WTC11 (cell line): ENCODE data around the gene COL20A1. TPM values are rescaled to one million over a fixed set of nuclear protein-coding genes. Genes with fewer than 3 reads are reported as not detected.

ENCODE experiments used
- ATAC-seq: fragments of 200-7000 bp; cut with Tn5 transposase; 2 replicates; pipeline ENCODE4 v1.10.0; 2021; ENCODE audit warnings: mild to moderate bottlenecking, moderate library complexity
- CTCF ChIA-PET: fragments of 300-600 bp; sonication (Branson Sonifier 250); formaldehyde crosslinking; loops from one replicate; lab custom pipeline; 2021; ENCODE audit warnings: antibody characterized with exemption; lab: Charles Lee
- POLR2A ChIA-PET: fragments of 350-600 bp; sonication (Branson Sonifier 250); formaldehyde crosslinking; loops from one replicate; lab custom pipeline; 2021; ENCODE audit warnings: antibody characterized with exemption; lab: Charles Lee
- DNase-seq: peaks from one replicate; pipeline ENCODE4 v3.0.0; 2021; ENCODE audit warnings: low spot score
- H3K27ac Mint-ChIP-seq: 2 replicates; pipeline ENCODE4 v1.8.0; 2021; ENCODE audit warnings: mixed read lengths
- H3K27me3 Mint-ChIP-seq: 2 replicates; pipeline ENCODE4 v1.8.0; 2021; ENCODE audit warnings: low read depth, mild to moderate bottlenecking, moderate library complexity, mixed read lengths
- H3K36me3 Mint-ChIP-seq: 2 replicates; pipeline ENCODE4 v1.8.0; 2021; ENCODE audit warnings: mixed read lengths
- H3K4me1 Mint-ChIP-seq: 2 replicates; pipeline ENCODE4 v1.8.0; 2022; ENCODE audit warnings: mixed read lengths
- H3K4me3 Mint-ChIP-seq: 2 replicates; pipeline ENCODE4 v1.8.0; 2021; ENCODE audit warnings: mild to moderate bottlenecking, moderate library complexity, mixed read lengths
- H3K9me3 Mint-ChIP-seq: 2 replicates; pipeline ENCODE4 v1.8.0; 2021; ENCODE audit warnings: mixed read lengths
- CBFB ChIP-seq: sonication (generic); formaldehyde crosslinking; IDR thresholded peaks from 2 replicates; pipeline ENCODE4 v1.8.1; 2022; ENCODE audit warnings: mild to moderate bottlenecking, low read depth, missing genetic modification reagents
- CREM ChIP-seq: sonication (generic); formaldehyde crosslinking; IDR thresholded peaks from 2 replicates; pipeline ENCODE4 v1.8.1; 2022; ENCODE audit warnings: mild to moderate bottlenecking, missing genetic modification reagents, moderate library complexity
- ELF4 ChIP-seq: sonication (generic); formaldehyde crosslinking; IDR thresholded peaks from 2 replicates; pipeline ENCODE4 v1.8.1; 2022; ENCODE audit warnings: low read depth, mild to moderate bottlenecking, moderate library complexity, missing genetic modification reagents
- ETV6 ChIP-seq: sonication (generic); formaldehyde crosslinking; IDR thresholded peaks from 2 replicates; pipeline ENCODE4 v1.8.1; 2022; ENCODE audit warnings: mild to moderate bottlenecking, missing genetic modification reagents
- FOXK1 ChIP-seq: sonication (generic); formaldehyde crosslinking; IDR thresholded peaks from 2 replicates; pipeline ENCODE4 v1.8.0; 2022; ENCODE audit warnings: mild to moderate bottlenecking, moderate library complexity, missing genetic modification reagents
- FOXP1 ChIP-seq: sonication (generic); formaldehyde crosslinking; IDR thresholded peaks from 2 replicates; pipeline ENCODE4 v1.8.0; 2022; ENCODE audit warnings: missing genetic modification reagents, mild to moderate bottlenecking, moderate library complexity, borderline replicate concordance
- GABPB1 ChIP-seq: sonication (generic); formaldehyde crosslinking; IDR thresholded peaks from 2 replicates; pipeline ENCODE4 v1.8.1; 2023; ENCODE audit warnings: mild to moderate bottlenecking, missing genetic modification reagents
- GRHL2 ChIP-seq: fragments of 250-450 bp; sonication (Bioruptor Pico); IDR thresholded peaks from 2 replicates; pipeline ENCODE4 v1.8.0; 2022; ENCODE audit warnings: mild to moderate bottlenecking, moderate library complexity; ENCODE audit not compliant: insufficient replicate concordance, severe bottlenecking
- MXD4 ChIP-seq: fragments of 250-450 bp; sonication (Bioruptor Pico); IDR thresholded peaks from 2 replicates; pipeline ENCODE4 v1.8.0; 2021; ENCODE audit warnings: mild to moderate bottlenecking, moderate library complexity, borderline replicate concordance
- NR1H2 ChIP-seq: sonication (generic); formaldehyde crosslinking; IDR thresholded peaks from 2 replicates; pipeline ENCODE4 v1.9.0; 2021; ENCODE audit warnings: mild to moderate bottlenecking, moderate library complexity, missing genetic modification reagents
- PRRX2 ChIP-seq: fragments of 250-450 bp; sonication (Bioruptor Pico); IDR thresholded peaks from 2 replicates; pipeline ENCODE4 v1.8.0; 2021; ENCODE audit warnings: mild to moderate bottlenecking
- RORB ChIP-seq: fragments of 250-450 bp; sonication (Bioruptor Pico); IDR thresholded peaks from 2 replicates; pipeline ENCODE4 v1.9.0; 2021; ENCODE audit warnings: mild to moderate bottlenecking
- SP1 ChIP-seq: sonication (generic); formaldehyde crosslinking; conservative IDR thresholded peaks from 2 replicates; pipeline ENCODE4 v1.8.1; 2022; ENCODE audit warnings: missing genetic modification reagents
- TP53 ChIP-seq: sonication (generic); formaldehyde crosslinking; IDR thresholded peaks from 2 replicates; pipeline ENCODE4 v1.8.1; 2023; ENCODE audit warnings: mild to moderate bottlenecking, missing genetic modification reagents
- ZBTB21 ChIP-seq: sonication (generic); formaldehyde crosslinking; IDR thresholded peaks from 2 replicates; pipeline ENCODE4 v1.8.1; 2023; ENCODE audit warnings: mild to moderate bottlenecking, missing genetic modification reagents, borderline replicate concordance
- ZNF263 ChIP-seq: sonication (generic); formaldehyde crosslinking; IDR thresholded peaks from 2 replicates; pipeline ENCODE4 v1.8.1; 2022; ENCODE audit warnings: low read depth, mild to moderate bottlenecking, moderate library complexity, missing genetic modification reagents
- ZNF396 ChIP-seq: fragments of 250-450 bp; sonication (Bioruptor Pico); IDR thresholded peaks from 2 replicates; pipeline ENCODE4 v1.8.0; 2021; ENCODE audit warnings: mild to moderate bottlenecking, moderate library complexity, borderline replicate concordance
- total RNA-seq: library from RNA; stranded (reverse); gene quantifications from 3 replicates; pipeline ENCODE4 v1.2.3, GENCODE V29; 2021
- TF ChIP-seq, protein P1 (sequence below): sonication (generic); formaldehyde crosslinking; IDR thresholded peaks from 2 replicates; pipeline ENCODE4 v1.8.1; 2022; ENCODE audit warnings: low read depth, missing genetic modification reagents, borderline replicate concordance
- TF ChIP-seq, protein P2 (sequence below): sonication (generic); formaldehyde crosslinking; IDR thresholded peaks from 2 replicates; pipeline ENCODE4 v1.8.0; 2022; ENCODE audit warnings: mild to moderate bottlenecking, missing genetic modification reagents
- TF ChIP-seq, protein P3 (sequence below): fragments of 250-450 bp; sonication (Bioruptor Pico); conservative IDR thresholded peaks from 2 replicates; pipeline ENCODE4 v1.9.0; 2021; ENCODE audit warnings: mild to moderate bottlenecking

The COL20A1 gene
- total RNA-seq, 1 experiment from 2014 or later = 1.3 TPM

DNA sequence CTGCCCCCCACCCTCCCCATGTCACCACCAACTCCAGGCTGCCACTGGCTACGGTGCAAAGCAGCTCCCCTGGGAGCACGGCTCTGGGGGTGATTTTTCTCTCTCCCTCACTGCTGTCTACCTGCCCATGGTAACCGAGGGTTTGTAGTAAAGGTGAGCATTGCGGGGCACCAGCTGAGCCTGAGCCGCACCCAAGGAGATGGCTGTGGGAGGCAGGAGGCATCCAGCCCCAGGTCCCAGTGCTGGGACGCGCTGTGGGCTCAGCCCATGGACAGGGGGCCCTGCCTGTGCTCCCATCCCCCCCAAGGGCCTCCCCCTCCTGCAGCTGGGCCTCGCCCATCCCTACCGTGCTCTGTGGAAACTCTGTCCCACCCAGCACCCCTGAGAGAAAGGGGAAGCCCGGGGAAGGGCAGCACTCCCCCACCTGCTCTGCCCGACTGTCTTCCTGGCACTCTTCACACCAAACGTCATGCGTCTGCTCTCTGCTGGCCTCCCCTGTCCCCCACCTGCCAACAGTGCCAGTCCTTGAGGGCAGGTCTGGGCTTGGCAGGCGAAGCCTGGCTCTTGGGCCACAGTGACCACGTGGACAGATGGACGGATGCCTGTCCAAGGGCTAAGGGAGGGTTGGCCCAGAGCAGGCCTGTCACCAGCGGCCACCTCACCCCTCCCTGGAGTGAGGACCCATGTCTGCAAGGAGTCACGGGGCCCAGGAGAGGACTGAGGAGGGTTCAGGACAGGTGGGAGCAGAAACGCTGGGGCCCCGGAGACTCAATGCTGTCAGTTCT lies 72.0 kb downstream of the COL20A1 start:
- Mint-ChIP-seq H3K9me3 (no peaks in the 10 kb centered on the region), H3K4me3 (no peak overlapping the region), H3K36me3 (no peaks in the 10 kb centered on the region), H3K27ac (no peak overlapping the region; the same call in 1 of the 2 replicates), H3K27me3 (peaks cover 9% of the 10 kb centered on the region), H3K4me1 (peaks cover 12% of the 10 kb centered on the region)
- CTCF ChIA-PET = interaction anchor here (0.9 to 4.3 kb wide), 4 partner anchors 12 to 56 kb away, joined by 3 to 68 read pairs (median 10); no protein-coding TSS in a partner anchor
- ATAC-seq = no peak
- 0 out of 2 replicates have a peak, but pooled peaks have one; percentile 21 for TF ChIP-seq FOXP1 (CRISPR knock-in tag)
- TF ChIP-seq, protein P1, sequence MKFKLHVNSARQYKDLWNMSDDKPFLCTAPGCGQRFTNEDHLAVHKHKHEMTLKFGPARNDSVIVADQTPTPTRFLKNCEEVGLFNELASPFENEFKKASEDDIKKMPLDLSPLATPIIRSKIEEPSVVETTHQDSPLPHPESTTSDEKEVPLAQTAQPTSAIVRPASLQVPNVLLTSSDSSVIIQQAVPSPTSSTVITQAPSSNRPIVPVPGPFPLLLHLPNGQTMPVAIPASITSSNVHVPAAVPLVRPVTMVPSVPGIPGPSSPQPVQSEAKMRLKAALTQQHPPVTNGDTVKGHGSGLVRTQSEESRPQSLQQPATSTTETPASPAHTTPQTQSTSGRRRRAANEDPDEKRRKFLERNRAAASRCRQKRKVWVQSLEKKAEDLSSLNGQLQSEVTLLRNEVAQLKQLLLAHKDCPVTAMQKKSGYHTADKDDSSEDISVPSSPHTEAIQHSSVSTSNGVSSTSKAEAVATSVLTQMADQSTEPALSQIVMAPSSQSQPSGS (CRISPR knock-in tag) = no peak
- POLR2A ChIA-PET = no interaction called here
- DNase-seq = no peak

DNA sequence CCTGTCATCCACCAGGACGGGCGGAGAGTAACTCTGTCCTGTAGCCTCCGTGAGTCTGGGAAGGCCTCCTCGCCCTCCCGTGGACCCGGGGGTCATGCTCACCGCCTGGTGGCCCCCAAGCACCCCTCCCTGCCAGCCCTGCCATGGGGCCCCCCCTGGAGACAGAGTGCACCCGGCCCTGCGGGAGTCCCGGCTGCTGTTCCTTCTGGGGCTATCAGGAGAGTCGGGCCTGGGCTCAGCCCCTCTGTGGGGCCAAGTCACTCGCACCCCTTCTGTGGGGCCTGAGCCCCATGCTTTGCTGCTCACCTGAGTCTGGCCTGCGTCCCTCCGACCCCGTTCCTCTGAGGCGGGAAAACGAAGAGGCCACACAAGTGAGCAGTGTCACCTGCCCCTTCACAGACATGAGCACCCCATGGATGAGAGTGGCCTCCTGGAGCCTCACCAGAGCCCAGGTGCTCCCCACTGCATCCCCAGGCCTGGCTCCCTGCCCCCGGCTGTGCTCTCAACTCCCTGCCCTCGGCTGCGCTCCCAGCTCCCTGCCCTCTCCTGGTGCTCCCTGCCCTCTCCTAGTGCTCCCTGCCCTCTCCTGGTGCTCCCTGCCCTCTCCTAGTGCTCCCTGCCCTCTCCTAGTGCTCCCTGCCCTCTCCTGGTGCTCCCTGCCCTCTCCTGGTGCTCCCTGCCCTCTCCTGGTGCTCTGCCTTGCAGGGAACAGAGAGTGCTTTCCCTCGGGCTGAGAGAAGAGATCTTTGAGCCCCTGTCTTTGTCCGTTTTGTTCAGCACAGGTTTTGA lies 72.8 kb downstream of the COL20A1 start:
- Mint-ChIP-seq H3K36me3 (no peaks in the 10 kb centered on the region), H3K27me3 (peaks cover 9% of the 10 kb centered on the region), H3K4me1 (peaks cover 12% of the 10 kb centered on the region), H3K27ac (no peak overlapping the region), H3K4me3 (no peak overlapping the region), H3K9me3 (no peaks in the 10 kb centered on the region)
- ATAC-seq = no peak
- POLR2A ChIA-PET = no interaction called here
- DNase-seq = no peak
- TF ChIP-seq TP53 (CRISPR knock-in tag) = no peak
- TF ChIP-seq ZNF396 (CRISPR knock-in tag) = no peak
- peak; percentile 91 for TF ChIP-seq ZNF263 (CRISPR knock-in tag)
- TF ChIP-seq, protein P2, sequence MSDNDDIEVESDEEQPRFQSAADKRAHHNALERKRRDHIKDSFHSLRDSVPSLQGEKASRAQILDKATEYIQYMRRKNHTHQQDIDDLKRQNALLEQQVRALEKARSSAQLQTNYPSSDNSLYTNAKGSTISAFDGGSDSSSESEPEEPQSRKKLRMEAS (CRISPR knock-in tag) = no peak
- CTCF ChIA-PET = interaction anchor here (0.7 to 2.6 kb wide), 3 partner anchors 12 to 24 kb away, joined by 3 to 21 read pairs (median 9); no protein-coding TSS in a partner anchor

DNA sequence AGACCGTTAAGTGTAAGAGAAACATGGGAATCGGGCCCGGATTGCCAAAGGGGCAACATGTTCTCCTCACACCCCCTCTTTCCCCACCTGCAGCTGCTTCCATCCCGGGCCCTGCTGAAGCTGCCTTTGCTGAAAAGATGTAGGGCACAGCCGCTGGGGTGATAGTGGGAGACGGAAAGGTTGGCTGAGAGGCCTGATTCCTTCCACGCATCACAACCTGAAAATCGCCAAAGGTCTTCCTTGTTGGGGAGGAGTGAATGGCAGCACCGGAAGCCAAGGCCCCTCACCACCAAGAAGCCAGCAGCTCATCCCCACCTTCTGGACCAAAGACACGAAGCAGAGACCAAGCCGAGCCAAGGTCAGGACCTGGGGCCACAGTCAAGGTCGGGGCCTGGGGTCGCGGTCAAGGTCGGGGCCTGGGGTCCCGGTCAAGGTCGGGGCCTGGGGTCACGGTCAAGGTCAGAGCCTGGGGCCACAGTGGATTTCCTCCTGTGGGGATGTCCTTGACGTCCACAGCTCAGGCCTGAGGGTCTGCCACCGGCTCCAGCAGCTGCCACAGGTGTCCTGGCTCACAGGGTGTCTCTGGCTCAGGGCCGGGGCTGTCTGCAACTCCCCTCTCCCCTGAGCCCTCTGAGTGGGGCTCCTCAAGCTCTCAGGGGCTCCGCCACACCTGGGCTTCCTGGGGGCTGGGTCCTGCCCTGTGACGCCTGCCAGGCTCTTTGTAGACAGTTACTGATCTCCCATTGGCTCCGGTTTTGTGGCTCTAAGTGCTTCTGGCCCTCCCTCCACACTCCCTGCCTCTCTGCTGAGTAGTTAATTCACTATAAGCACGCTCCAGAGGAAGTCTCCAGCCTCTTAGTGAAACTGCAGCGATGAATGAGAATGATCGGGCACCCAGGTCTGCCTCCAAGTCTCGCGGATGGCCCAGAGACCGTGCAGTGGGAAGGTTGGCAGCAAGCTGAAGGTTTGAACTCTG lies 73.7 kb downstream of the COL20A1 start:
- peaks cover 9% of the 10 kb centered on the region for H3K27me3 Mint-ChIP-seq
- H3K4me3 Mint-ChIP-seq = no peak overlapping the region
- no peaks in the 10 kb centered on the region for H3K36me3 Mint-ChIP-seq
- DNase-seq = no peak
- H3K4me1 Mint-ChIP-seq = peaks cover 18% of the 10 kb centered on the region
- H3K9me3 Mint-ChIP-seq = no peaks in the 10 kb centered on the region
- no peak for TF ChIP-seq TP53 (CRISPR knock-in tag)
- TF ChIP-seq, protein P3, sequence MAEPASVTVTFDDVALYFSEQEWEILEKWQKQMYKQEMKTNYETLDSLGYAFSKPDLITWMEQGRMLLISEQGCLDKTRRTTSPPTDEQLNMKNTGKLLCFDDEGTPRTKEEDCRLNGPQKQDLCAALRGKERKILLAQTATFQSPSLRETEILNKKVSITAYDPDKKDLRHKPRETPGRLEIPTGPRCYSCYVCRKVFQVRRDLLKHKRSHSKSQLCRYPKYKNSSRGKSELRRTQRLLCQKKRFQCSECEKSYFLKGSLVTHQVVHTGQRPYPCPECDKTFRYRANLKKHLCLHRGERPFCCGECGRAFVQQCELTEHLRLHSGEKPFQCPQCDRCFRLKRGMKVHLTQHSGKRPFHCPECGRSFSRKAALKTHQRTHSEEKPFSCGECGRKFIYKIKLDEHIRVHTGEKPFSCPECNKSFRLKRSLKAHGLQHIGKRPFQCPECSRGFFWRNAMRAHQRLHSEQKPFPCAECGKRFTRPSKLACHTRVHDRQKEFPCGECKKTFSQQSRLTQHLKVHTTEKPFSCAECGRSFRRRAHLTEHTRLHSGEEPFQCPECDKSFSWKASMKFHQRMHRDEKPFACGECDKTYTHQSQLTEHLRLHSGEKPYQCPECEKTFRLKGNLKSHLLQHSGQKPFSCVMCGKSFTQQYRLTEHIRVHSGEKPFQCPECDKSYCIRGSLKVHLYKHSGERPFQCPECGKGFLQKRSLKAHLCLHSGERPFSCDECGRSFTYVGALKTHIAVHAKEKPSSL (CRISPR knock-in tag) = no peak
- ChIA-PET POLR2A (no interaction called here), CTCF (interaction anchor here (0.7 to 2.6 kb wide), 5 partner anchors 11 to 57 kb away, joined by 3 to 21 read pairs (median 8); no protein-coding TSS in a partner anchor)
- no peak for ATAC-seq
- no peak overlapping the region; the same call in 1 of the 2 replicates for H3K27ac Mint-ChIP-seq

DNA sequence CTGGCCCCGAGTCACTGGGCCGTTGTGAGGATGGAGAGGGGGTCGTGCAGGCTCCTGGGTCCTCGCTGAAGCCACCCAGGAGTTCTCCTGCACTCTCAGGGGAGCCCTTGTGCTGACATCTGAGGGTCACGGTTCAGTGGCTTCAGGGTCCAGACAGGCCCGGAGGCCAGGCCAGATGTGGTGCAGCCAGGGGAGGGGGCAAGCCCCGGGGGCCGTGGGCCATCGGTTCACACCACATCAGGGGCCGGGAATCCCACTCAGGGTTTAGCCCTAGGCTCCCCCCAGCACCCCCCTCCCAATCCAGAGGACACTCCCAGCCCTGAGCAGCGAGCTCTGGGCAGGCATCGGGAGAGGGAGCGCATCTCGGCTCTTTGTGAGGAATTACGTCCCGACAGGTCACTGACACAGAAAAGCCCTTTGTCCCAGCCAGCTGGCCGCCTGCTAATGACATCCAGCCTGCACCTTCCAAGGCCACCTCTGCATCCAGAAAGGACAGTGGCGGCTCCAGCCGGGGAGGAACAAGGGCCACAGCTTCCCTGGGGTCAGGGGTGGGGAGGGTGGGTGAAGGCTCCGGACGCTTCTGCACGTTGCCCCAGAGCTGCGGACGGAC lies 74.6 kb downstream of the COL20A1 start:
- ATAC-seq = no peak
- no peak overlapping the region; the same call in 1 of the 2 replicates for H3K27ac Mint-ChIP-seq
- CTCF ChIA-PET = interaction anchor here (0.6 to 2.6 kb wide), 7 partner anchors 10 to 133 kb away, joined by 3 to 21 read pairs (median 4); no protein-coding TSS in a partner anchor
- H3K27me3 Mint-ChIP-seq = peaks cover 6% of the 10 kb centered on the region
- POLR2A ChIA-PET = interaction anchor here (0.6 kb wide), 1 partner anchor 615 kb away, joined by 3 read pairs; no protein-coding TSS in a partner anchor
- DNase-seq = no peak
- H3K4me1 Mint-ChIP-seq = peaks cover 13% of the 10 kb centered on the region
- no peak overlapping the region for H3K4me3 Mint-ChIP-seq
- H3K36me3 Mint-ChIP-seq = no peaks in the 10 kb centered on the region
- no peaks in the 10 kb centered on the region for H3K9me3 Mint-ChIP-seq
- no peak for TF ChIP-seq RORB (CRISPR knock-in tag)
- TF ChIP-seq FOXP1 (CRISPR knock-in tag) = no peak
- TF ChIP-seq CBFB (CRISPR knock-in tag) = no peak
- TF ChIP-seq SP1 (CRISPR knock-in tag) = no peak
- no peak for TF ChIP-seq TP53 (CRISPR knock-in tag)
- no peak for TF ChIP-seq MXD4 (CRISPR knock-in tag)
- no peak for TF ChIP-seq ELF4
- TF ChIP-seq CREM (CRISPR knock-in tag) = no peak
- TF ChIP-seq GRHL2 (CRISPR knock-in tag) = no peak
- no peak for TF ChIP-seq PRRX2
- TF ChIP-seq NR1H2 = no peak
- no peak for TF ChIP-seq ETV6
- TF ChIP-seq ZBTB21 = no peak
- no peak for TF ChIP-seq FOXK1
- no peak for TF ChIP-seq GABPB1
